Right lobe of liver (tissue), 6 donors: ENCODE measurements around the gene NEDD4L. TPM values are rescaled to one million over a fixed set of nuclear protein-coding genes. Genes with fewer than 3 reads are reported as not detected.

Experiments used
- ATAC-seq, 4 donors: fragments of 200-7000 bp; cut with Tn5 transposase; one replicate each; pipeline ENCODE4 v1.9.1; 2020; ENCODE audit warnings: mild to moderate bottlenecking in 4 of 4, moderate library complexity in 4 of 4
- DNase-seq, 3 donors: peaks; one replicate each; pipeline ENCODE4 v3.0.0-alpha.2; 2020
- H3K27ac ChIP-seq, 3 donors: fragments of 200-600 bp; one replicate each; pipeline ENCODE4 v1.8.0; 2022
- H3K27me3 ChIP-seq, 2 donors: fragments of 200-600 bp; one replicate each; pipeline ENCODE4 v1.8.0; 2022
- H3K36me3 ChIP-seq, 4 donors: fragments of 200-600 bp; sonication (generic) in 1 of 4; one replicate each; pipeline versions ENCODE4 v1.5.1 to v1.8.0; 2017 to 2022; ENCODE audit warnings: control low read depth in 1 of 4
- H3K4me1 ChIP-seq, 4 donors: fragments of 200-600 bp; sonication (generic) in 1 of 4; one replicate each; pipeline versions ENCODE4 v1.5.1 to v1.8.0; 2017 to 2022; ENCODE audit warnings: control low read depth in 1 of 4
- H3K4me3 ChIP-seq, 3 donors: fragments of 200-600 bp; one replicate each; pipeline ENCODE4 v1.8.0; 2022
- H3K9me3 ChIP-seq, 4 donors: fragments of 200-600 bp; sonication (generic) in 1 of 4; one replicate each; pipeline versions ENCODE4 v1.5.1 to v1.8.0; 2017 to 2022; ENCODE audit warnings: control low read depth in 1 of 4
- CTCF ChIP-seq, 4 donors: fragments of 200-600 bp in 3 of 4; fragments of 450-650 bp in 1 of 4; IDR thresholded peaks; one replicate each; pipeline versions ENCODE4 v1.5.1 to v1.8.0; 2016 to 2022; ENCODE audit warnings: antibody characterized with exemption in 4 of 4, mild to moderate bottlenecking in 2 of 4
- POLR2A ChIP-seq: fragments of 450-650 bp; IDR thresholded peaks from one replicate; pipeline ENCODE4 v1.6.1; 2017; ENCODE audit warnings: antibody characterized with exemption, mild to moderate bottlenecking
- WGBS: methylation state at CpG from one replicate; pipeline ENCODE4 v1.1.6; 2018; ENCODE audit warnings: low coverage, low lambda C conversion rate; ENCODE audit not compliant: insufficient coverage; ENCODE audit errors: missing lambda C conversion rate; 5-methylcytosine and 5-hydroxymethylcytosine counted together
- intact Hi-C, 2 donors: fragments of 100-400 bp; cut with DNase I; formaldehyde crosslinking; loops; one replicate each; pipeline versions ENCODE4 v1.11.2 to v1.14.1; 2022
- total RNA-seq, 6 experiments: library from RNA; depleted of rRNA in 2 of 6; stranded (reverse); fragments of >200 nt in 2 of 6; fragmentation: NEBNext Ultra II Directional in 3 of 6; extraction: Animal tissue kit (Norgen Biotek cat#: 25700) in 3 of 6; gene quantifications; one replicate each; pipeline versions ENCODE4 v1.1.0 to v1.2.4, GENCODE V29; 2016 to 2023
- donor health status: DM: no; HTN: yes; CAD: no.
- donor health status: DM: no; HTN: no; CAD: no.
- donor health status: DM: no; HTN: no; CAD: no.
- donor health status: DM: no; HTN: yes; CAD: no.
- donor health status: DM: no; HTN: yes; CAD: no.

Gene NEDD4L
- total RNA-seq, 6 experiments from 2014 or later: 21.5 to 41.0 (median 33.2) TPM

GRCh38 chr18:58028109-58028784, 15.8 kb upstream of the NEDD4L start:
- Histone ChIP-seq H3K4me1 (no peaks in the 10 kb centered on the region), H3K9me3 (no peaks in the 10 kb centered on the region), H3K36me3 (no peaks in the 10 kb centered on the region), H3K27ac (no peak overlapping the region), H3K27me3 (no peaks in the 10 kb centered on the region), H3K4me3 (no peak overlapping the region)
- DNase-seq: no peak
- intact Hi-C loops: no loop called here
- ATAC-seq: no peak
- 85% methylated on average over 4 of the region's 4 CpGs for WGBS
- TF ChIP-seq CTCF (IDR thresholded peaks at IDR 0.05): no peak
- no peak for TF ChIP-seq POLR2A

- no peaks in the 10 kb centered on the region for H3K27me3 ChIP-seq
- 89% methylated on average over 4 of the region's 4 CpGs for WGBS
- H3K4me3 ChIP-seq: no peak overlapping the region
- no peaks in the 10 kb centered on the region for H3K4me1 ChIP-seq
- no peaks in the 10 kb centered on the region for H3K9me3 ChIP-seq
- H3K27ac ChIP-seq: no peak overlapping the region
- DNase-seq: no peak
- no peak for TF ChIP-seq CTCF (IDR thresholded peaks at IDR 0.05)
- TF ChIP-seq POLR2A: no peak
- no peaks in the 10 kb centered on the region for H3K36me3 ChIP-seq
- intact Hi-C loops: no loop called here
- no peak for ATAC-seq
Measured at GRCh38 chr18:58032233-58032632, 11.8 kb upstream of the NEDD4L start.

- no peak overlapping the region for H3K27ac ChIP-seq
- ATAC-seq: no peak
- H3K9me3 ChIP-seq: no peaks in the 10 kb centered on the region
- TF ChIP-seq POLR2A: no peak
- TF ChIP-seq CTCF (IDR thresholded peaks at IDR 0.05): no peak
- WGBS: 75% methylated on average over 3 of the region's 3 CpGs
- H3K36me3 ChIP-seq: no peaks in the 10 kb centered on the region
- H3K4me3 ChIP-seq: no peak overlapping the region
- H3K4me1 ChIP-seq: no peaks in the 10 kb centered on the region
- no peak for DNase-seq
- intact Hi-C loops: no loop called here
- H3K27me3 ChIP-seq: no peaks in the 10 kb centered on the region
Measured at GRCh38 chr18:58033216-58033615, 10.8 kb upstream of the NEDD4L start.

GRCh38 chr18:58034370-58034769, 9.7 kb upstream of the NEDD4L start:
- H3K9me3 ChIP-seq: no peaks in the 10 kb centered on the region
- 88% methylated on average over 2 of the region's 2 CpGs for WGBS
- H3K36me3 ChIP-seq: no peaks in the 10 kb centered on the region

More at GRCh38 chr18:58034370-58034769, 9.7 kb upstream of the NEDD4L start:
- no peak overlapping the region for H3K27ac ChIP-seq
- H3K27me3 ChIP-seq: no peaks in the 10 kb centered on the region
- no peak for TF ChIP-seq POLR2A
- TF ChIP-seq CTCF (IDR thresholded peaks at IDR 0.05): no peak
- no peak for DNase-seq
- no peak overlapping the region for H3K4me3 ChIP-seq
- H3K4me1 ChIP-seq: no peaks in the 10 kb centered on the region
- intact Hi-C loops: no loop called here
- no peak for ATAC-seq
